RKO (cell line): ENCODE data around the gene CHRD.

ENCODE experiments used
- DNase-seq: peaks from one replicate; pipeline ENCODE4 v3.0.0-alpha.2; 2016; ENCODE audit warnings: low spot score

Gene CHRD

GRCh38 chr3:184382326-184383032, 2.6 kb downstream of the CHRD start:
- no peak for DNase-seq

- no peak for DNase-seq
These were observed 3.3 kb downstream of the CHRD start for GRCh38 chr3:184383033-184383740.

GRCh38 chr3:184384342-184384741, 4.5 kb downstream of the CHRD start:
- DNase-seq: no peak

GRCh38 chr3:184384856-184385422, 5.1 kb downstream of the CHRD start:
- no peak for DNase-seq

GRCh38 chr3:184386047-184386806, 6.4 kb downstream of the CHRD start:
- no peak for DNase-seq

- DNase-seq: no peak
These were observed 7.4 kb downstream of the CHRD start for GRCh38 chr3:184387174-184387714.

GRCh38 chr3:184388164-184388935, 8.5 kb downstream of the CHRD start:
- no peak for DNase-seq

- no peak for DNase-seq
These were observed 9.0 kb downstream of the CHRD start for GRCh38 chr3:184388936-184389230.

GRCh38 chr3:184389384-184389783, 9.5 kb downstream of the CHRD start:
- no peak for DNase-seq

GRCh38 chr3:184389935-184390528, 10.2 kb downstream of the CHRD start:
- no peak for DNase-seq

GRCh38 chr3:184391266-184391665, 11.4 kb downstream of the CHRD start:
- DNase-seq: no peak

- DNase-seq: no peak
These were observed 15.4 kb downstream of the CHRD start for GRCh38 chr3:184395320-184395660.

GRCh38 chr3:184399410-184399809, 19.6 kb downstream of the CHRD start:
- DNase-seq: peak; percentile 44

- DNase-seq: no peak
These were observed 25.5 kb downstream of the CHRD start for GRCh38 chr3:184405075-184406030.

- no peak for DNase-seq
These were observed 29.6 kb downstream of the CHRD start for GRCh38 chr3:184409331-184409926.

GRCh38 chr3:184409946-184410500, 30.2 kb downstream of the CHRD start:
- DNase-seq: no peak

- no peak for DNase-seq
These were observed 34.8 kb downstream of the CHRD start for GRCh38 chr3:184414418-184415202.

GRCh38 chr3:184415203-184415490, 35.3 kb downstream of the CHRD start:
- DNase-seq: no peak
